ENCODE data around the gene CAMK2B. TPM values are rescaled to one million over a fixed set of nuclear protein-coding genes. Genes with fewer than 3 reads are reported as not detected.
A peak's percentile ranks its signal among the peaks of the same experiment; 100 is the strongest.

The CAMK2B gene
- total and polyA plus RNA-seq, 2 of the 13 experiments (the other 11 are each of a cell fraction or from before 2014, with no cell fraction given): 0.27 to 0.48 TPM

GRCh38 chr7:44257618-44258422, 67.6 kb downstream of the CAMK2B start (continued):
- no peak for TF ChIP-seq ZNF142 (CRISPR knock-in tag; IDR thresholded peaks at IDR 0.05)
- no peak for TF ChIP-seq ZNF605 (CRISPR knock-in tag; IDR thresholded peaks at IDR 0.05)
- no peak for TF ChIP-seq ZNF143 (CRISPR knock-in tag; IDR thresholded peaks at IDR 0.05)
- TF ChIP-seq ZSCAN5A (CRISPR knock-in tag; IDR thresholded peaks at IDR 0.05; ENCODE audit: borderline replicate concordance): no peak
- TF ChIP-seq ZNF12 (CRISPR knock-in tag; IDR thresholded peaks at IDR 0.05): no peak
- no peak for TF ChIP-seq ZNF557 (CRISPR knock-in tag; IDR thresholded peaks at IDR 0.05)
- no peak for TF ChIP-seq SNAI1 (CRISPR knock-in tag; IDR thresholded peaks at IDR 0.05; ENCODE audit: borderline replicate concordance)
- no peak for TF ChIP-seq ZNF18 (CRISPR knock-in tag; IDR thresholded peaks at IDR 0.05; ENCODE audit: insufficient replicate concordance)
- TF ChIP-seq RNF219 (CRISPR knock-in tag; IDR thresholded peaks at IDR 0.05): no peak
- no peak for TF ChIP-seq IKZF4 (CRISPR knock-in tag; IDR thresholded peaks at IDR 0.05; ENCODE audit: borderline replicate concordance, low read depth, not compliant biosample characterization)
- TF ChIP-seq ZNF335 (CRISPR knock-in tag; IDR thresholded peaks at IDR 0.05): no peak
- TF ChIP-seq KDM5B (CRISPR knock-in tag; IDR thresholded peaks at IDR 0.05; ENCODE audit: borderline replicate concordance): 0 out of 2 replicates have a peak, but pooled peaks have one; percentile 32
- peak; percentile 51; the same call in 1 of the 2 replicates for TF ChIP-seq TBX2 (CRISPR knock-in tag; IDR thresholded peaks at IDR 0.05; ENCODE audit: borderline replicate concordance)
- TF ChIP-seq MXI1 (IDR thresholded peaks at IDR 0.05; ENCODE audit: borderline replicate concordance, low read depth, low read length): peak; percentile 65; the same call in 1 of the 3 replicates
- TF ChIP-seq TEAD2 (CRISPR knock-in tag; IDR thresholded peaks at IDR 0.05): no peak
- no peak for TF ChIP-seq ZNF274 (CRISPR knock-in tag; IDR thresholded peaks at IDR 0.05)
- TF ChIP-seq LBX2 (CRISPR knock-in tag; IDR thresholded peaks at IDR 0.05; ENCODE audit: borderline replicate concordance): no peak
